GM18867 (cell line): ENCODE measurements around the gene PHPT1.
"Not testable (repeated sequence)": the region's sequence is repeated elsewhere in the genome, so short reads cannot be mapped to it uniquely, and the experiment has no call there.

Experiments
- ATAC-seq: cut with Tn5 transposase; IDR thresholded peaks from one replicate; pipeline ENCODE4 v1.9.1; 2021; ENCODE audit warnings: mild to moderate bottlenecking, moderate library complexity; ENCODE audit not compliant: unreplicated experiment

Gene PHPT1

DNA sequence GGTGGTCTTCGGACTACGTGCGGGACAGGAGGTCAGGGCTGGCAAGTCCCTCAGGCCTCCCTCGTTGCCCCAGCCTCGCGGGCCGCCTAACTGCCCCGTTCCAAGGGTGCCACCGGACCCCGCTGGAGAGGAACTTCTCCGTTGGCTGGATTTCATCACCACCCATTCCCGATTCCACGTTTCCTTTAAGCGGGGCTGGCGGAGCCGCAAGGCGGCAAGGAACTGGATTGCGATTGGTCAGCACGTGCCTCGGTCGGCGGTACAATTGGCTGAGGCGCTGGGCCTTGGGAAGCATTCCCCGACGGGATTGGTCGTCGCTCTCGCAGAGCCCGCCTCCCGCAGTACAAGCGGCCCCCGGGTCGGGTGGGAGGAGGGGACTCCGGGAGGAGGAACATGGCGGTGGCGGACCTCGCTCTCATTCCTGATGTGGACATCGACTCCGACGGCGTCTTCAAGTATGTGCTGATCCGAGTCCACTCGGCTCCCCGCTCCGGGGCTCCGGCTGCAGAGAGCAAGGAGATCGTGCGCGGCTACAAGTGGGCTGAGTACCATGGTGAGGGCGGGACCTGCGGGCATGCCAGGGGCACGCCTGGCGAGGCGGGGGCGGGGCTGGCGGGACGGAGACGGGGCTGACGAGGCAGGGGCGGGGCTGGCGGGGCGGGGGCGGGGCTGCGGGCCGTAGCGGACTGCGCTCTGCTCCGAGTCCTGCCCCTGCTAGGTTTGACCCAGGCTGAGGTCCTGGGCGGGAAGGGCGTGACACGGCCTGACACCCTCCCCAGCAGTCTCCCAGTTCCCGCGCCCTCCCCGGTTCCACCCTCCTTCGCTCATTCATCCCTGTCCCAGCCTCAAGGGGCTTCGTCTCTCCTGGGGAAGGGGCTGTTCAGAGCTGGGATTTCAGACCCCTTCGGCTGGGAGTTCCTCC, at the start of gene PHPT1:
Gene PHPT1 (plus strand): TSS at position 372 of the 922 bp plus-strand sequence. CDS start 22 bp downstream, at position 394.
- ATAC-seq, result peak; percentile 81

DNA sequence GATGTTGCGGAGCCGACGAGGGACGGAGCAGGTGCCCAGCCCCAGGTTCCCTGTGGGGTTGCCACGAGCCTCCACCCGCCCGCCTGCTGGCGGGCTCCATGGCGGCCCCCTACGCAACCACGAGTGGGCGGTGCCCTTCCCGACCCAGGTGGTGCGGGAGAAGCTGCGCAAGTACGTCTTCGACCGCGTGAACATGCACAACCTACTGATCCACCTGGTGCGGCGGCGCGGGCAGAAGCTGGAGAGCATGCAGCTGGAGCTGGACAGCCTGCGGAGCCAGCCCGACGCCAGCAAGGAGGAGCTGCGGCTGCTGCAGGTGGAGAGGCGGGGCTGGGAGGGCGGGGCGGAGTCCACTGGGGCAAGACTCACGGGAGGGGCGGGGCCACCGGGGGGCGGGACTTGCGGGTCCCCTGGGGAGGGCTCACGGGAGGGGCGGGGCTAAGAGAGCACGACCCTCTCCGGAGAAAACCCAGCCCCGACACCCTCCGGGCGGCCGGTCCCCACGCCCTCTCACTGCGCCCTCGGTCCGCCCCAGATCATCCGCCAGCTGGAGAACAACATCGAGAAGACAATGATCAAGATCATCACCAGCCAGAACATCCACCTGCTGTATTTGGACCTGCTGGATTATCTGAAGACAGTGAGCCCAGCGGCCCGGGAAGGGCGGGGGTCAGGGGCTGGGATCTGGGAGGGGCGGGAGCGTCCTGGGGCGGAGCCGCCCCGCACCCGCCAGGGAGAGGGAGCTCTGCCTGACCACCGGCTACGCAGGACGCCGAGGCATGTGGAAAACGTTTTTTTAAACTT, 49.2 kb upstream of the PHPT1 start:
- ATAC-seq, result peak; percentile 49

DNA sequence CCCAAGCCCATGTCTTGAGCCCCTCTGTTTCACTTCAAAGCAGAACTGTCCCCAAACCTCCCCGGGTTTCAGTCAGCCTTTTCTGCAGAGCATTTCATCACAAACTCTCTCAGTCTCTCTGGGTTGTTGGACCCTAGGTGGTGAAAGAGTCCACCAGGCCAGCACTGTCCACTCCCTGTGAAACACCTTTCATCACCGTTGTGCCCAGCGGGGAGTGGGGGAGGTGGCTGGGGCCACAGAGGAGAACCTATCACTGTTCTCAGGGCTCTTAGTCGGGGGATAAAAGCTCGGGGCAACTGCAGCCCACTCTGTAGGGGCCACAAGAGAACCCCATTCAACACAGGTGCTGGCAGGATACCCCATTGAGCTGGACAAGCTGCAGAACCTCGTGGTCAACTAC, 46.9 kb upstream of the PHPT1 start:
- no peak for ATAC-seq

DNA sequence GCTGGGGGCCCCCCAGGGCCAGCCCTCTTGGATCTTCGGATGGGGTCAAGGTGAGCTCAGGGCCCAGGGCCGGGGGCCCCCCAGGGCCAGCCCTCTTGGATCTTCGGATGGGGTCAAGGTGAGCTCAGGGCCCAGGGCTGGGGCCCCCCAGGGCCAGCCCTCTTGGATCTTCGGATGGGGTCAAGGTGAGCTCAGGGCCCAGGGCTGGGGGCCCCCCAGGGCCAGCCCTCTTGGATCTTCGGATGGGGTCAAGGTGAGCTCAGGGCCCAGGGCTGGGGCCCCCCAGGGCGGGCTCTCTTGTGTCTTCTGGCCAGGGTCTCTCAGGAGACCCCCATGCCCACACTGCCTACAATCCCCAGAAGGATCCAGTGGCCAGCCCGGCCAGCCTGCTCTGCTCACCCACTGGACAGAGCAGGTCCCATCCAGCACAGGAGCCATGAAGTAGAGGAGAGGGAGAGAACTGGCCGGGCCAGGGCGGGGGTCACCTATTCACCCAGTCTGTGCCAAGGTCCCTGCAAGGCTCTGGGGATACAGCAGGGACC, 46.1 kb upstream of the PHPT1 start:
- not testable (repeated sequence) for ATAC-seq

DNA sequence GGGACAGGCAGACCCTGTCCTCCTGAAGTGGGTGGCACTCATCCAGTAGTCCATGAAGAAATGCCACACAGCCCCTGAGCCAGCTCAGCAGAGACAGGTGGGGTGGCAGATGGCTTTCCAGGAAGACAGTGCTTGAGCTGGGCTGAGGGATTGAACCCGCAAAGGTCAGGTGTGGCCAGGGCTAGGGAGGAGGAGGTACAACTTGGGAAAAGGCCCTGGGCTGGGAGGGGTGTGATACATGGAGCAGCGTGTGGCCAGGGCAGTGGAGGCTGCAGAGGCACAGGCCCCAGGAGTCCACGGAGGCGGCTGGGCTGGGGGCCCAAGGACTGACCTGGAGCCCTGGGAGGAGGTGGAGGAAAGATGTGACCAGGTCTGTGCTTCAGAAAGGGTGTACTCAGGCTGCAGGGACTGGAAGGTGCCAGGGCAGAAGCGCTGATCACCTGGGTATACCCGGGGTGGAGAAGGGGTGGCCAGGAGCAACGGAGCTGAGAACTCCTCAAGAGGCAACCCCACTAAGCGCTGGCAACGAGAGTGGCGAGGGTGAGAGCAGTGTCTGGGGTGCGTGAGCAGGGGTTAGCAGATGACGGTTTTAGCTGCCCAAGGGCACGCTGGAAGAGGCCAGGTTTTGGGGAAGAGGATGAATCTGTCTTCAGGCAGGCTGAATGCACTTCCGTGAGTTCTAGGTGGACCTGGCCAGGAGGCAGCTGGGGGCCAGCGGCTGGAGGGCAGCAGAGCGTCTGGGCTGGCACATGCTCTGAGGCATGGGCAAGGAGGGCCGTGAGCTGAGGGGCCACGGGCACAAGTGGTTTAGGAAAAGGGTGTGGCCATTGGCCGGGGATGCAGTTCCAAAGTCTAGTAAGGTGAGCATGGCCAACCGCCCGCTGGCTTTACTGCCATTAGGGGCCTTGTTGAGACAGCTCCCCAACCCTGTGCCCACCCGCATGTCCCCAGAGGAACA, 45.4 kb upstream of the PHPT1 start:
- no peak for ATAC-seq

DNA sequence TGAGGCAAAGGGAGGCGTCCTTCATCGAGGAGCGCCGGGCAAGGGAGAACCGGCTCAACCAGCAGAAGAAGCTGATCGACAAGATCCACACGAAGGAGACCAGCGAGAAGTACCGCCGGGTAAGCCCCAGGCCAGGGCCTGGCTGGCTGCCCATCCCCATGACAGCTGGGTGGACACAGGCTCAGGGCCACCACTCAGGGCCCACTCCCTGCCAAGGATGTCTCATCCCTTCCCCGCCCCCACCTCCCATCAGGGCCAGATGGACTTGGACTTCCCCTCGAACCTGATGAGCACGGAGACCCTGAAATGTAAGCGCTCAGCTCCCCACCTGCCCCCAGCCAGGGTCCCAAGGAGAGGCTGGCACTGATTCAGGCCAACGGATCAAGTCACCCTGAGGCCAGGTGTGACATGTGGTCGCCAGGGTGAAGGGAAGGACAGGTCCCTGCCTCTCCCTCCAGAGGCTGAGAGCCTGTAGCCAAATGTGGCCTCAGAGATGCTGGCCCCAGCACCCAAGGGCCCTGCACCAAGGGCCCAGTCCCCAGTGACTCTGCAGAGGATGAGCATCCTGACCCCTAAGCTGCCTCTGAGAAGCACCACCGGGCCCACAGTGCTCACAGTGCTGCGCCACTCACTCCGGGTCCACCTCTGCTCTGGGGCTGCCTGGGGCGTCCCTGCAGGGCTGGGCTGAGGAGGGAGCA, 44.6 kb upstream of the PHPT1 start:
- no peak for ATAC-seq

DNA sequence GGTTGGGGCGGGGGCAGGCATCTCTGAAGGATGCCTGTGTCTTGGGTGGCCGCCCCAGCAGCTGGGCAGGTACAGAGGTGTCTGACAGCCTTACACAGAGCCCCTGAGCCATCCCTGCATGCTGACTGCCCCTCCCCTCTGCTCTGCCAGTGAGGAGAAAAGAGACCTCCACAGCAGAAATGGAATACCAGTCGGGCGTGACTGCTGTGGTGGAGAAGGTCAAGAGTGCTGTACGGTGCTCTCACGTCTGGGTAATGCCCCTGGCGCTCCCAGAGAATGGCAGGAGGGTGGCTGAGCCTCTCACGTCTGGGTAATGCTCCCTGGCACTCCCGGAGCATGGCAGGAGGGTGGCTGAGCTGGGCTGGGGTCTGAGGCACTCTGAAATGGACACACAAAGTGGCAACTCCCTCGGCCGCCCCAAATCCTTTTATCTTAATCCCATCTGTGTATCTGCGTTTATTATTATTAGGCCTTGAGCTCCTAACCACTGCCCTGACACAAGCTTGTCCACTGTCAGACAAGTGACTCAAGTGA, 43.9 kb upstream of the PHPT1 start:
- no peak for ATAC-seq

DNA sequence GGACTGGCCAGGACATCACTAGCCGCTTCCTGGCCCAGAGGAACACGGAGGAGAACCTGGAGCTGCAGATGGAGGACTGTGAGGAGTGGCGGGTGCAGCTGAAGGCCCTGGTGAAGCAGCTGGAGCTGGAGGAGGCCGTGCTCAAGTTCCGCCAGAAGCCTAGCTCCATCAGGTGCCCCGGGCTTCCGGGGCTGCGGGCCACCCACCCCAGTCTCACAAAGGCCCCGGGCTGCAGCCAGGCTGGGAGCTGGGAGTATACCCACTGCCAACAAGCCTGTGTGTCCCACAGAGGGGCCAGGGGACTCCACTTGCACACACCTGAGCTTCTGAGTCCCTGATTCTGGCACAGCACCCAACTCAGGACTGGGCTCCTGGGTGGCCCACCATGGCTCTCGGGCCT, 43.1 kb upstream of the PHPT1 start:
- ATAC-seq, result no peak

DNA sequence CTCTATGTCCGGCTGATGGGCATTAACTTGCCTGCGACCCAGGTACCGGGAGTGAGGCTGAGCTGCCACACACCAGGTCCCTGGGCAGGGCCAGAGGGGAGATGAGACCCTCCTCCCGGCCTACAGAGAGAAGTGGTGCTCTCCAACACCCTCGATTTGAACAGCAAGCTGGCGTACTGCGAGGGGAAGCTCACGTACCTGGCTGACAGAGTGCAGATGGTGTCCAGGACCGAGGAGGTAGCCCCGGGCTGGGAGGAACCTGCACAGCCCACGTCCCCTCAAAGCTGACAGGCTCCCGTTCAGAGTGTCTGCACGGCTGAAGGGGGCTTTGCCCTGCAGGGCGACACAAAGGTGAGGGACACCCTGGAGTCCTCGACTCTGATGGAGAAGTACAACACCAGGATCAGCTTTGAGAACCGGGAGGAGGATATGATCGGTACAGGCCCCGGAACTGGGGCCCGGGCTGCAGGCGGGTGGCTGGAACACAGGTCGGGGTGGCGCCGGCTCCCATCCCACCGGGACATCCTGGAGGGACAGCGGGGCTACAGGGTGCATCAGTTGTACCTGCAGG, 42.5 kb upstream of the PHPT1 start:
- ATAC-seq, result no peak

DNA sequence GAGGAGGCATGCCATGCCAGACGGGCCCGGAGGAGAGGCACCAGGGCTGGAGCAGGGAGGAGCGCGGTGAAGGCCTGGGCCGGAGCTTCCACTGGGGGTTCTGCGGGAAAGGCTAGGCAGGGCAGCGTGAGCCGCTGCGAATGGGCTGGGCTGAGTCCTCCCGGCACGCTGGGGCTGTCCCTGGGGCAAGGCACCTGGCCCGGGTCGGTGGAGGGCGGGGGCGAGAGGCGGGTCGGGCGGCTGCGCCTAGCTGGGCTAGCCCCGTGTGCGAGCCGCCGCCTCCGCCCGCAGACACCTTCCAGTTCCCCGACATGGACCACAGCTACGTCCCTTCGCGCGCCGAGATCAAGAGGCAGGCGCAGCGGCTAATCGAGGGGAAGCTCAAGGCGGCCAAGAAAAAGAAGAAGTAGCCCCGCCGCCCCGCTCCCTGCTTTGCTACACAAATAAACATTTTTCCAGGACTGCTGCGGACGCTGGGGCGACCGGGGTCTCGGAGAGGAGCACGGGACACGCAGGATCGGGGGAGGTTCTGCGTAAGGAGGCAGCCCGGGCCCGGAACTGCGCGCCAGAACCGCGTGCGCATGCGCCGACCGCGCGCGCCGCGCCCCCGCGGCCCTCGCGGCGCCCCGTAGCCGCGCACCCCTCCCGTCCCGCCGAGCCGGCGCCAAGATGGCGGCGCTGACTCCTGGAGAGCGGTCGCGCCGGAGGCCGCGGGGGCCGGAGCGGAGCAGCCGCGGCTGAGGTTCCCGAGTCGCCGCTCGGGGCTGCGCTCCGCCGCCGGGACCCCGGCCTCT, 41.7 kb upstream of the PHPT1 start, which contains the start of gene RABL6:
Gene RABL6 (plus strand): TSS at position 668 of the 794 bp plus-strand sequence. CDS start 249 bp downstream, outside the sequence.
- ATAC-seq, result peak; percentile 77

DNA sequence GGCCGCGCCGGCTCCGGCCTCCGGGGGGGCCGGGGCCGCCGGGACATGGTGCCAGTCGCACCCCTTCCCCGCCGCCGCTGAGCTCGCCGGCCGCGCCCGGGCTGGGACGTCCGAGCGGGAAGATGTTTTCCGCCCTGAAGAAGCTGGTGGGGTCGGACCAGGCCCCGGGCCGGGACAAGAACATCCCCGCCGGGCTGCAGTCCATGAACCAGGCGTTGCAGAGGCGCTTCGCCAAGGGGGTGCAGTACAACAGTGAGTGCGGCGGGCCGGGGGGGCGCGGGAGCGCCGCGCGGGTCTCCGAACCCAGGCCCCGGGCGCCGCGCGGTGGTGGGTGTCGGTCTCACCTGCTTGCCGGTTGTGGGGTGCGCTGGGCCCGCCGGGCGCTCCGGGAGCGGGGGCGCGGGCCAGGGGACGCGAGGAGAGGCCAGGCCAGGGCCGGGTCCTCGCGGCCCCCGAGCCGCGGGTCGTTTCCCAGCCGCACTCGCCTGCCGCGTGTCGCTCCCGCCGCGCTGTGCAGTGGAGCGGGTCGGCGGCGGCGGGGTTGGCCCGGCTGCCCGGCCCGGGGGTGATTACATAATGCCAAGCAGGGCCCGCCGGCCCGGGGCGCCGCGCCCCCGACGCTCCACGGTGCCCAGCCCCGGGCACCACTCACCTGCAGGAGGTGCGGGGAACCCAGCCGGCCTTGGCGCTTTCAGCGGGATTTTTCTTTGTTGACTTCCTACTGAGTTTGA, 41.0 kb upstream of the PHPT1 start:
- peak; percentile 34 for ATAC-seq

DNA sequence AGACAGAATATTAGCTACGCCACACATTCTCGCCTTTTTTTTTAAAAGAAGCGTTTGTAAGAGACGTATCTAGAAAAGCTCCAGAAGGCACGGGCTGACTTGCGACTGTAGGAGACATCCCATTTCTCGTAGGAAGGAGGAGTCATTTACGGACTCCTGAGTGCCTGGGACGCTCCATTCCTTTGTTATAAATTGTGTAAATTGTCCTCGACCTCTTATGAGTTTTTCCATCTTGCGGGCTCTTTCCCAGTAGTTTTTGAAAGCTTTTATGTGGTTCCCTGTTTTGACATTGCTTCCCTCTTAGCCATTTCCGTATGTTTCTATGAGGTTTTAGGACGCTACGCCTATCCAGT, 40.4 kb upstream of the PHPT1 start:
- no peak for ATAC-seq

DNA sequence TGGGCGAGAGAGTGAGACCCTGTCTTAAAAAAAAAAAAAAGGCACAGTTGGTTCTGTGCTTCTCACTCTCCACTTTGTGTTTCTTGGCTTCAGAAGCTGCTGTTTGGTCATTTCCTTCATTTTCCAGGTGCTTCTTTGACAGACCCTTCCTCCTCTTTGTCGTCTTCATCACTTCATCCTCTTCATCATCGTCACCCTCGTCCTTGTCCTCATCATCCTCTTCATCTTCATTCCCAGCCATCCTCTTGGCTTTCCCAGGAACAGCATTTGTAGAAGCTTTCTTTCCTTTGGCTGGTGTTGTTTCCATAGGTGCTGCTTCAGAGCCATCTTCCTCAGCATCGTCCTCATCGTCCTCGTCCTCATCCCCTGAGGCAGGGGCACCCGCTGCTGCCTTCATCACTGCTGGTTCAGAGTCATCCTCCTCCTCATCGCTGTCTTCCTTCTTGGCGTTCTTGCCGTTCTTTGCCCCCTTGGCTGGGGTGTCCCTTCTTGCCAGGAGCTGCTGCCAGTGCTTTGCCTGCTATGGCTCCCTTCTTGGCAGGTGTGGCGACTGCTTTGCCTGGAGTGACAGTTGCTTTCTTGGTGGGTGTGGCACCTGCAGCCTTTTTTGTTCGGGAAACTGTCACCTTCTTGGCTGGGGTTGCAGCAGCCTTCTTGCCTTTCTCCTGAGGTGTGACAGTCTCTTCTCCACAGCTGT, 34.3 kb upstream of the PHPT1 start:
- no peak for ATAC-seq

DNA sequence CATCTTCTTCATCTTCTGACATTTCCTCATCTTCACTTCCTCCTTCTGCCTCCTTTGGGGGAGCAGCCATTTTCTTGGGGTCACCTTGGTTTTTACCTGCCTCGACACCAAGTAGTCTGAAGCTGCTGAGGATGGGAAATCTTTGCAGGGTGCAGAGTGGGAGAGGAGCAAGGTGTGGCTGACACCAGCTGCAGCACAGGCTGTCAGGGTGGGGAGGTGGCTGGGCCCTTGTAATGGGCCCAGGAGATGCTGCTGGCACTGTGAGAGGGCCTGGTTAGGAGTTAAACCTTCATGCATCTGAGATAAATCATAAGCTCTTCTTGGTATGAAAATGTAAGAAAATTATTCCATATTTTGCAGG, 33.8 kb upstream of the PHPT1 start:
- ATAC-seq, result no peak

DNA sequence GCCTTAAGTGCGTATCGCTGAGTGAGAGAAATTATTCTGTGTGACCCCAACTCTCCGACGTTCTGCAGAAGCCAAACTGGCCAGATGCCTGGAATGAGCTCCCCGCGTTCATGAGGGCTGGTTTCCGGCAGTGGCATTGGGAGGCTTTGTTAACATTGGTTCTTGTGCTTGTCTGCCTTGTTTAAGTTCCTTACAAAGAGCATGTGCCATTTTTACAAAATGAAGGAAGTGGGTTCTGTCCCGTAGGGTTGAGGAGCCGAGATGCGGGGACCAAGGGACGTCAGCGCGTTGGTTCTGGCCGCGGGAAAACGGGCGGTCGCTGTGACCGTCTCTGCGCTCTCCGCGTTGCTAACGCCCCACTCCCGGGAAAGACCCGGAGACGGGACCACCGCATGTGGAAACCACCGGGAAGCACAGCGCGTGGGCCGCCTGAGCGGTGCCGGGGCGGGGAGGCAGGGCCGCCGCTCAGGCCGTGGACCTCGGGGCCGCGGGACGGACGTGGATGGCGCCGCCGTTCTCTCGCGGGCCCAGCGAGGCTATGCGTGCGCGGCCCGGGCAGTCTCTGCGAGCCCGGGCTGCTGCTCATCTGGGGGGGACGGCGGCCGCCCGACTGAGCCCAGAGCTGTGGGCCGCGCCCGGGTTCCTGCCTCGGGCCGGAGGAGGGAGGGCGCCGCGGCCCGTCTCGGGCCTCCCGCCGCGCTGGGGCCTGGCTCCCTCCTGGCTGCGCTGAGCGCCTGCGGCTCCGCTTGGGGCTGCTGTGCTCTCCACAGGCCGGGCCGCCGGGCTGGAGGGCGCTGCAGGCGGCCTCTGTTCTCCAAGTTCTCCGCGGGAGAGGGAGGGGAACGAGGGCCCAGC, 28.0 kb upstream of the PHPT1 start:
- ATAC-seq, result no peak

DNA sequence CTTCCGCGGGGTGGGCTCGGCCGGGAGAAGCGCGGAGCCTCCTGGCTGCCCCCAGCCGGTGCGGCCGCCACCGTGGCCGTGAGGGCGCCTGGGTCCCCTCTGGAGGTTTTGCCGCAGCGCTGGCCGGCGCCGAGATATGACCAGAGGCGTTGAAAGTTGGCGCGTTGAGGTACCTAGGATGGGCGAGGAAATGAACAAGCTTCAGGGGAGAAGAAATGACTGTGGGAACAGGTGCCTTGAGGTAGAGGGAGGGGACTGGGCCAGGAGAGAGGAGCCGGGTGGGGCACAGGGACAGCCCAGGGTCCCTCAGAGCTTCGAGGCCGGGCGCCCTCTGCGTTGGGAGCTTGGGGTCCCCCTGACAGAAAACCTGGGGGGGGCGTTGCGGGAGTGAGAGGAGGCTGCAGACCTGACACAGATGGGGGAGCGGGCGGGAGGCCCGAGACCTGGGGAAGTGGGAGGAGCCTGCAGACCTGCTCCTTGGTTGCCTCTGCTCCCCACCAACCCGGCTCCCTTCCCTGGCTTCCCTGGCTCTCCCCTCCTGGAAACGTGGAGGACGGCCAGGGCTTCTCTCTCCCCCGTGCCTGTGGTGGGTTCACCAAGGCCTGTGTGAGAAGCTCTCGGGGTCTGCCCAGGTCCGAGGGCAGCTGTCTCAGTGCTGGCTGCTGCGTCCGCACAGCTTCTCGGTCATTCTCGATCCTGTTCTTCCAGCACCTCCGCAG, 27.2 kb upstream of the PHPT1 start:
- ATAC-seq, result no peak
